ENCODE results near the gene MGAT4B. TPM values are rescaled to one million over a fixed set of nuclear protein-coding genes. Genes with fewer than 3 reads are reported as not detected.

The MGAT4B gene
- total RNA-seq, 1 donor from 2014 or later, result 207 TPM

DNA sequence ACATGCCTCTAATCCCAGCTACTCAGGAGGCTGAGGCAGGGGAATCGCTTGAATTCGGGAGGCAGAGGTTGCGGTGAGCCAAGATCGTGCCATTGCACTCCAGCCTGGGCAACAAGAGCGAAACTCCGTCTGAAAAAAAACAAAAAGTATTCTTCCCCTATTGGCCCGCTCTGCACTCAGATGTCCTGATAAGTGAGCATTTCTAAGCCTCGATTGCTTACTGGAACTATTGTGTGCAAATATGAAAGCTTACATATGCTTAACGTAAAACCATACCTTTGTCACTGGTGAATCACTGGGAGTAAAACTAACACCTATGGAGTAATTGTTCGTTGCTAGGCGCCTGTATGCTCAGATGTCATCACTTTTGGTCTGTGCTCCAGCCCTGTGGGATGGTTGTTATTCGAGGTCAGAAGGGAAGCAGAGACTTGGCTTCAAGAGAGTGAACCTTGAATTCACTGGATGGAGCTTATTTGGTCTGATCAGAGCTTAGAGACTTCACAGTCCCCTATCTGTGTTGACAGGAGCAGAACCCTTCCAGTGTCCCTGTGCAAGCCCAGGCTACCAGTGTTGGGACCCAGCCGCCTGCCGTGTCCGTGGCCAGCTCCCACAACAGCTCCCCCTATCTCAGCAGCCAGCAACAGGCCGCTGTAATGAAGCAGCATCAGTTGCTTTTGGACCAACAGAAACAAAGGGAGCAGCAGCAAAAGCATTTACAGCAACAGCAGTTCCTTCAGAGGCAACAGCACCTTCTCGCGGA lies 38.2 kb downstream of the MGAT4B start:
- H3K4me1 ChIP-seq, result peaks cover 19 to 31% of the 10 kb centered on the region in 2 donors
- H3K36me3 ChIP-seq, result peaks cover 57 to 59% of the 10 kb centered on the region in 2 donors

DNA sequence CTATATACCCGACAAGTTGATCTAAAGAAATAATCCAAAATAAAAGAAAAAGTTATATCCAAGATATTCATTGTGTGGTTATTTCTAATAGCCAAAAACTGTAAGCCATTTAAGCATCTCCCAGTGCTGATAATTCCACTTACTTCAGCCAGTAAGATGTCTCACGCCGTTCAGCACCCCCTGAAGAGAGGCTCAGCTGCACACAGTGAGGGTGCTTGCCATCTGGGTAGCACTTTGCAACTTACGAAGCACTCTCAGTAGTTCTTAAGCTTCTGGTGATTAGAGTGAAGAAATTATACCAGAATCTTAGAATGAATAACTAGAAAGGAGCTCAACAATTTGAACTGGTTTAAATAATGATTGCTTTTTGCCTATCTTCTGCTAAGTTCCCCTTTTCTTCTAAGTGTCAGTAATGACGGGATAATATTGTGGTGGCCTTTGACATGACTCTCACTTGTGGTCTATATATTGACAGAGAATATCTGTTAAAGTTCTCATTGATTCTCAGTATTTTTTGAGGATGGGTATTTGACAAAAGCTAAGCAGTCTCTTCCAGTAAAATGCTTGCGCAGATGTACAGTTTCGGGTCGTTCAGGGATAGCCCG lies 39.1 kb downstream of the MGAT4B start:
- no peak for DNase-seq (ENCODE audit: low spot score in 2 of 2)
- Histone ChIP-seq H3K27me3 (no peaks in the 10 kb centered on the region), H3K4me3 (no peak overlapping the region), H3K27ac (peak overlapping the region in 1 of 2 donors; percentile 74), H3K4me1 (peaks cover 22 to 39% of the 10 kb centered on the region in 2 donors), H3K36me3 (peaks cover 48 to 50% of the 10 kb centered on the region in 2 donors), H3K9me3 (no peaks in the 10 kb centered on the region)
- intact Hi-C loops (cut with DNase I), result no loop called here
- TF ChIP-seq, protein P1, sequence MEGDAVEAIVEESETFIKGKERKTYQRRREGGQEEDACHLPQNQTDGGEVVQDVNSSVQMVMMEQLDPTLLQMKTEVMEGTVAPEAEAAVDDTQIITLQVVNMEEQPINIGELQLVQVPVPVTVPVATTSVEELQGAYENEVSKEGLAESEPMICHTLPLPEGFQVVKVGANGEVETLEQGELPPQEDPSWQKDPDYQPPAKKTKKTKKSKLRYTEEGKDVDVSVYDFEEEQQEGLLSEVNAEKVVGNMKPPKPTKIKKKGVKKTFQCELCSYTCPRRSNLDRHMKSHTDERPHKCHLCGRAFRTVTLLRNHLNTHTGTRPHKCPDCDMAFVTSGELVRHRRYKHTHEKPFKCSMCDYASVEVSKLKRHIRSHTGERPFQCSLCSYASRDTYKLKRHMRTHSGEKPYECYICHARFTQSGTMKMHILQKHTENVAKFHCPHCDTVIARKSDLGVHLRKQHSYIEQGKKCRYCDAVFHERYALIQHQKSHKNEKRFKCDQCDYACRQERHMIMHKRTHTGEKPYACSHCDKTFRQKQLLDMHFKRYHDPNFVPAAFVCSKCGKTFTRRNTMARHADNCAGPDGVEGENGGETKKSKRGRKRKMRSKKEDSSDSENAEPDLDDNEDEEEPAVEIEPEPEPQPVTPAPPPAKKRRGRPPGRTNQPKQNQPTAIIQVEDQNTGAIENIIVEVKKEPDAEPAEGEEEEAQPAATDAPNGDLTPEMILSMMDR (IDR thresholded peaks at IDR 0.05), result no peak

More for the DNA sequence above, 38.2 kb downstream of the MGAT4B start:
- intact Hi-C loops (cut with DNase I), result no loop called here
- no peak overlapping the region for H3K27ac ChIP-seq
- TF ChIP-seq, protein P1 (IDR thresholded peaks at IDR 0.05), result no peak
- H3K27me3 ChIP-seq, result no peaks in the 10 kb centered on the region
- no peak overlapping the region for H3K4me3 ChIP-seq
- DNase-seq (ENCODE audit: low spot score in 2 of 2), result no peak
- H3K9me3 ChIP-seq, result no peaks in the 10 kb centered on the region

DNA sequence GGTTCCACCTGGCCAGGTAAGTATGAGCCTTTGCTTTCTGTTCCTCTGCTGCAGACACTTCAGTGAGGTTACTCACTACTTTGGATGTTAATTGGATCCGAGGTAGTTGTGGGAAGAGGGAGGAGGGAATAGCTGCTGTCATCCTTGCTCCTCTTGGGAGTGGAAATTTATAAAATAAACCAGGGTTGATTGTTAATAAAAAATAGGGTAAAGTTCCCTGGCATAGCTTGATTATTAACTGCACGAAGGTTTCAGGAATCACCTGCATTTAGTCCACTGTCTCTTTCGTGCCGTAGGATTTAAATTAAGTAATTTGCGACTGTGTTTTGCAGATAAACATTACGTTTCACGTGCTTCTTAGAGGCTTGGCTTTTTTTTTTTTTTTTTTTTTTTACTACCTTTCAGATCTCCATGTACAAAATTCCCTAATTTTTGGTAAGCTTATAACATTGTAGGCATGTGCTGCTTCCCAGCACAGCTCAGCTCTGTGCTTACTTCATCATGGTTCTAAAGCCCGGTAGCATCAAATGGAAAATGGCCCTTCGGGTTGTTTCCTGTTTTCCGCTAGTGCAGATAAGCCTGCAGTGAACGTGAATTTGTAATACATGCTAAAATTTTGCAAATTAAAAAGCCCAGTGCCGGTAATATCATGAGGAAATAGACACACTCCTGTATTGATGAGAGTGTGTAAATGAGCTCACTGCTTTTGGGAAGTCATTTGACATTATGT lies 39.8 kb downstream of the MGAT4B start:
- H3K36me3 ChIP-seq, result peaks cover 41 to 43% of the 10 kb centered on the region in 2 donors
- peak overlapping the region in 1 of 2 donors; percentile 21 for H3K4me3 ChIP-seq
- no peak for DNase-seq (ENCODE audit: low spot score in 2 of 2)
- H3K4me1 ChIP-seq, result peaks cover 22 to 45% of the 10 kb centered on the region in 2 donors
- H3K27me3 ChIP-seq, result no peaks in the 10 kb centered on the region
- TF ChIP-seq, protein P1 (IDR thresholded peaks at IDR 0.05), result no peak
- H3K9me3 ChIP-seq, result no peaks in the 10 kb centered on the region
- H3K27ac ChIP-seq, result peak overlapping the region; percentile 74 to 91
- intact Hi-C loops (cut with DNase I), result no loop called here

DNA sequence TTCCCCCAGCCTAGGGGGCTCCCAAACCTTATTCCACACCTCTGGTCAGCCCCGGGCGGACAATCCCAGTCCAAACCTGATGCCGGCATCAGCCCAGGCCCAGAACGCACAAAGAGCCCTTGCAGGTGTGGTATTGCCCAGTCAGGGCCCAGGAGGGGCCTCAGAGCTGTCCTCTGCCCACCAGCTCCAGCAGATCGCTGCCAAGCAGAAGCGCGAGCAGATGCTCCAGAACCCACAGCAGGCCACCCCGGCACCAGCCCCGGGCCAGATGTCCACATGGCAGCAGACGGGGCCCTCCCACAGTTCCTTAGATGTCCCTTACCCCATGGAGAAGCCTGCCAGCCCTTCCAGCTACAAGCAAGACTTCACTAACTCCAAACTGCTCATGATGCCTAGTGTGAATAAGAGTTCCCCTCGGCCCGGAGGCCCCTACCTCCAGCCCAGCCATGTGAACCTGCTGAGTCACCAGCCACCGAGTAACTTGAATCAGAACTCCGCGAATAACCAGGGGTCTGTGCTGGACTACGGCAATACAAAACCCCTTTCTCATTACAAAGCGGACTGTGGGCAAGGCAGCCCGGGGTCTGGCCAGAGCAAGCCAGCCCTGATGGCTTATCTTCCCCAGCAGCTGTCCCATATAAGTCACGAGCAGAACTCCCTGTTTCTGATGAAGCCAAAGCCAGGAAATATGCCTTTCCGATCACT lies 40.5 kb downstream of the MGAT4B start:
- H3K36me3 ChIP-seq, result peaks cover 34 to 36% of the 10 kb centered on the region in 2 donors
- DNase-seq (ENCODE audit: low spot score in 2 of 2), result peak in 1 of 2 donors; percentile 68
- no peaks in the 10 kb centered on the region for H3K9me3 ChIP-seq
- H3K27ac ChIP-seq, result peak overlapping the region; percentile 74 to 91
- intact Hi-C loops (cut with DNase I), result no loop called here
- H3K27me3 ChIP-seq, result no peaks in the 10 kb centered on the region
- peaks cover 22 to 45% of the 10 kb centered on the region in 2 donors for H3K4me1 ChIP-seq
- TF ChIP-seq, protein P1 (IDR thresholded peaks at IDR 0.05), result no peak
- peak overlapping the region in 1 of 2 donors; percentile 21 for H3K4me3 ChIP-seq

DNA sequence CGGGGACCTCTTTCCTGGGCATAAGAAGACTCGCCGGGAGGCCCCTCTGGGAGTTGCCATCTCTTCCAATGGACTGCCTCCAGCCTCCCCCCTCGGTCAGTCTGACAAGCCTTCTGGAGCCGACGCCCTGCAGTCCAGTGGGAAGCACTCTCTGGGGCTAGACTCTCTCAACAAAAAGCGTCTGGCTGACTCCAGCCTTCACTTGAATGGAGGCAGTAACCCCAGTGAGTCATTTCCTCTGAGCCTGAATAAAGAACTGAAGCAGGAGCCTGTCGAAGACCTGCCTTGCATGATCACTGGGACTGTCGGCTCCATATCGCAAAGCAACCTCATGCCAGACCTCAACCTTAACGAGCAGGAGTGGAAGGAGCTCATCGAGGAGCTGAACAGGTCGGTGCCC lies 41.3 kb downstream of the MGAT4B start:
- peak overlapping the region; percentile 74 to 91 for H3K27ac ChIP-seq
- peaks cover 22 to 45% of the 10 kb centered on the region in 2 donors for H3K4me1 ChIP-seq
- no peaks in the 10 kb centered on the region for H3K9me3 ChIP-seq
- H3K4me3 ChIP-seq, result peak overlapping the region in 1 of 2 donors; percentile 13
- TF ChIP-seq, protein P1 (IDR thresholded peaks at IDR 0.05), result no peak
- no peaks in the 10 kb centered on the region for H3K27me3 ChIP-seq
- peak in 1 of 2 donors; percentile 84 for DNase-seq (ENCODE audit: low spot score in 2 of 2)
- intact Hi-C loops (cut with DNase I), result loop anchor here (2.0 kb wide), 3 partner anchors 53 to 141 kb away; partner anchors contain the start of genes MRNIP and TBC1D9B
- peaks cover 27 to 29% of the 10 kb centered on the region in 2 donors for H3K36me3 ChIP-seq
